RWPE1 (cell line): ENCODE measurements around the gene CCDC117.
A peak's percentile ranks its signal among the peaks of the same experiment; 100 is the strongest.

ENCODE experiments used
- CTCF ChIA-PET: fragments of 350-600 bp; sonication (Branson Sonifier 250); formaldehyde crosslinking; extraction: SDS; loops from one replicate; lab custom pipeline; 2021; lab: Yijun Ruan, JAX
- POLR2A ChIA-PET: fragments of 400-600 bp; formaldehyde crosslinking; extraction: SDS; loops from one replicate; lab custom pipeline; 2020; ENCODE audit warnings: antibody characterized with exemption; ENCODE audit not compliant: low non-redundant PET; lab: Yijun Ruan, JAX
- DNase-seq: peaks from one replicate; pipeline ENCODE4 v3.0.0; 2012; ENCODE audit warnings: low spot score
- H3K27ac ChIP-seq: fragments of 450-650 bp; 2 replicates; pipeline ENCODE4 v1.5.1; 2017
- CTCF ChIP-seq: fragments of 450-650 bp; conservative IDR thresholded peaks from 2 replicates; pipeline ENCODE4 v1.5.1; 2017; ENCODE audit warnings: low read depth, mild to moderate bottlenecking

The CCDC117 gene

GRCh38 chr22:28780296-28780695, 7.8 kb downstream of the CCDC117 start:
- no peak overlapping the region for H3K27ac ChIP-seq
- no peak for DNase-seq
- CTCF ChIA-PET: no interaction called here
- POLR2A ChIA-PET: no interaction called here
- TF ChIP-seq CTCF: no peak

GRCh38 chr22:28783786-28784671, 11.5 kb downstream of the CCDC117 start:
- CTCF ChIA-PET: no interaction called here
- H3K27ac ChIP-seq: no peak overlapping the region
- POLR2A ChIA-PET: no interaction called here
- DNase-seq: no peak
- no peak for TF ChIP-seq CTCF

- ChIA-PET POLR2A (no interaction called here), CTCF (interaction anchor here (0.6 kb wide), 1 partner anchor 151 kb away, joined by 4 read pairs; no protein-coding TSS in a partner anchor)
- no peak for DNase-seq
- TF ChIP-seq CTCF: no peak
- H3K27ac ChIP-seq: no peak overlapping the region
Measured at GRCh38 chr22:28788601-28789000, 16.1 kb downstream of the CCDC117 start.

- DNase-seq: no peak
- peak overlapping the region; percentile 56 for H3K27ac ChIP-seq
- POLR2A ChIA-PET: interaction anchor here (0.5 kb wide), 1 partner anchor 36 kb away, joined by 7 read pairs; no protein-coding TSS in a partner anchor
- CTCF ChIA-PET: no interaction called here
- no peak for TF ChIP-seq CTCF
Measured at GRCh38 chr22:28791124-28791523, 18.6 kb downstream of the CCDC117 start.

GRCh38 chr22:28791841-28792490, 19.5 kb downstream of the CCDC117 start:
- ChIA-PET CTCF (interaction anchor here (0.6 kb wide), 1 partner anchor 12 kb away, joined by 3 read pairs; no protein-coding TSS in a partner anchor), POLR2A (no interaction called here)
- peak overlapping the region; percentile 66 for H3K27ac ChIP-seq
- DNase-seq: no peak
- no peak for TF ChIP-seq CTCF
